AG10803 (cell line): ENCODE measurements around the gene FLT1.

ENCODE experiments used
- DNase-seq: peaks from one replicate; pipeline ENCODE4 v3.0.0; 2010; ENCODE audit warnings: low read depth
- H3K4me3 ChIP-seq: 2 replicates; pipeline ENCODE4 v1.5.1; 2011; ENCODE audit warnings: mild to moderate bottlenecking, low read length, control low read depth
- CTCF ChIP-seq: conservative IDR thresholded peaks from 2 replicates; pipeline ENCODE4 v1.5.1; 2011; ENCODE audit warnings: mild to moderate bottlenecking, low read length, control low read depth, inconsistent platforms

The FLT1 gene

GRCh38 chr13:28441529-28441928 is 53.4 kb downstream of the FLT1 start:
- no peak for DNase-seq
- TF ChIP-seq CTCF: no peak
- no peak overlapping the region for H3K4me3 ChIP-seq

DNA sequence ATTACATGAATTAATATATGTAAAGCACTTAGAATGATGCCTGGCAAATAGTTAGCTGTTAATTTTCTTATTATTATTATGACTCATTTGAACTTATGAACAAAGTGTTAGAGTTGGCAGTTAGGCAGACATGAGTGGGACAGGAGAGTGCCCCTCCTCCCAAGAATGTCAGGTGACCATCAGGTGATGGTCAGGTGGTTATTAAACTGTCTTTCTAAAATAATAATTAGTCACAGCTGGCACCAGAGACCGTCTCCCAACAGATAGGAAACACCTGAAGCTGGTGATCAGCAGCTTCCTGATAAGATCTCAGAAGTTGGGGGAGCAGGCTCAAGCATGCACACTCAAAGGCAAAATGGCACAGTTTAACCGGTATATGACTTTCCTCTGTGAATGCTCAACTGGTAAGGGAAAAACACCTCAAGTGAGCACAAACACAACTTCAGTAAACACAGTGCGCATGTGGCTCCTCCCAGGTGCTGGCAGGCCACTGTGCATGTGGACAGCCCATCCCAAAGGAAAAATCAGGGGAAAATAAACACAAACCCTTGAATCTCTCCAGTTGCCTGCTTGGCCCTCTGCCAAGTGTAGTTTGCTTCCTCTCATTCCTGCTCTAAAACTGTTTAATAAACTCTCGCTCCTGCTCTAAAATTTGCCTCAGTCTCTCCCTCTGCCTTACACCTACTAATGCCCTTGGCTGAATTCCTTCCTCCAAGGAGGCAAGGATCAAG is 54.0 kb downstream of the FLT1 start:
- H3K4me3 ChIP-seq: no peak overlapping the region
- no peak for TF ChIP-seq CTCF
- no peak for DNase-seq

DNA sequence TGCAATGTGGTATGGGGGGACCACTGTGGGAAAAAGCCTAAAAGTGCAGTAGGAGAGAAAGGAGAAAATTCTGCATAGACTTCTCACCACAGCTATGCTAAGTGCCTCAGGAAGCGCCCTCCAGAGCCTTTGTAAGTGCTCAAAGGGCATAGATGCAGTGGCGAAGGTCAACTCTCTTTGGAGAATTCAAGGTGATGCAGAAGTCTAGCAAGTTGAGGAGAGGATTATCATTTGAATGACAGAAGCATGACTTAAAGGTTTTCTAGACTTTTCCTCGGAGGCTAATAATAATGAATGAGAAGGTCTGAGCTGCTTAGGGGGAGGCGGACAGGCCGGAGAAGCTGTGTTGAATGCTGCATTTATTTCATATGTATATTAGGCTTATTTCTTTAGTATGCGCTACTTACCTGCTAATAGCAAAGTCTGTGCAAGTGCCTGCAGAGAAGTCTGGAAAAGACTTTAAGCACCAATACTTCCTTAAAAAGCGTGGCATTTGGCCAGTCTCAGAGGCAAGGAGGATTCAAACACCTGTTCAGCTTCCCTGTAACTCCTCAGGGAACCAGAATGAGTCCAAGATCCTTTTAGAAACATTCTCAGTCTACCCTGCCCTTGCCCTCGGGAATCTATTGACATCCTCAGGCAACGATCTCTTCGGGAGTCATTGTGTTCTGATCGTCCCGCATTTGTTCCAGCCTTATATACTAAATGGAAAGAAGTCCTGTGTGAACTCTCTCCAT is 56.2 kb downstream of the FLT1 start:
- no peak overlapping the region for H3K4me3 ChIP-seq
- no peak for DNase-seq
- no peak for TF ChIP-seq CTCF

GRCh38 chr13:28438067-28438466 is 56.9 kb downstream of the FLT1 start:
- no peak for TF ChIP-seq CTCF
- no peak for DNase-seq
- H3K4me3 ChIP-seq: no peak overlapping the region

DNA sequence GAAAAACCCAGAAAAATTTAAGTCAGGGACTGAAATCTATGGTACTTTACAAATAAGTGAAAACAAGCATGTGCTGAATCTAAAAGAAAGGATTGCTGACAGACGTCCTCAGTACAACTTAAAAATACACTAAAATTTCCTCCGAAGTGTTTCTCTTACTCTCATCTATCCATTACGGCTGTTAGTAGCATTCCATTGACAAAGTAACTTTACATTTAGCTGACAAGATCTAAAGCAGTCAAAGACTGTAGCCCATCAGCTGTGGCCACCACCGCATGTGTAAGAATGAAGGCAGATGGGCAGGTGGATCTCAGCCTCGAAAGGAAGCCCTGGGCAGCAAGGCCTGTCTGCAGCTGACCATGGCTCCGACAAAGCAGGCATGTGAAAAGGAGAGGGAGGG is 59.0 kb downstream of the FLT1 start:
- no peak for DNase-seq
- no peak overlapping the region for H3K4me3 ChIP-seq
- TF ChIP-seq CTCF: no peak

DNA sequence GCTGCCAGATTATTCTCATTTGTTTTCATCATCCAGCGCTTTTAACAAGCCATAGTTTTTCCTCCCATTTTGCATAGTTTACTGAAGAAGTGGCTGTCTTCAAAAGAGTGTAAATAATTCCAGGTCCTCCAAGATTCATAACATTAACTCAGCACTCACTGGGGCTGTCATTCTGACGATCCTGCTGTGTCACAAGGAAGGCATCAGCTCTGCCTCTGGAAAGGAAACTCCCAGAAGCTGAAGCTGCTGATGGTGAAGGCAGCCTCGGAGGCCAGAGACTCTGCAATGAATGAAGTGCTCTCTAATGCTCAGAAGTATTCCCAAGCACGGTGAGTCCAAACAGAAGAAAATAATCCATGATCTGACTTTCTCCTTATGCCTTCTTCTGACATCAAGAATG is 60.0 kb downstream of the FLT1 start:
- peak; percentile 29 for DNase-seq
- no peak for TF ChIP-seq CTCF
- no peak overlapping the region for H3K4me3 ChIP-seq
